HG02870 (cell line): Measurements from ENCODE around the gene TRABD2A.
A peak's percentile ranks its signal among the peaks of the same experiment; 100 is the strongest.
"Not testable (repeated sequence)": the region's sequence is repeated elsewhere in the genome, so short reads cannot be mapped to it uniquely, and the experiment has no call there.

Experiments
- ATAC-seq: cut with Tn5 transposase; IDR thresholded peaks from one replicate; pipeline ENCODE4 v1.9.1; 2021; ENCODE audit warnings: mild to moderate bottlenecking, moderate library complexity; ENCODE audit not compliant: unreplicated experiment

TRABD2A gene

DNA sequence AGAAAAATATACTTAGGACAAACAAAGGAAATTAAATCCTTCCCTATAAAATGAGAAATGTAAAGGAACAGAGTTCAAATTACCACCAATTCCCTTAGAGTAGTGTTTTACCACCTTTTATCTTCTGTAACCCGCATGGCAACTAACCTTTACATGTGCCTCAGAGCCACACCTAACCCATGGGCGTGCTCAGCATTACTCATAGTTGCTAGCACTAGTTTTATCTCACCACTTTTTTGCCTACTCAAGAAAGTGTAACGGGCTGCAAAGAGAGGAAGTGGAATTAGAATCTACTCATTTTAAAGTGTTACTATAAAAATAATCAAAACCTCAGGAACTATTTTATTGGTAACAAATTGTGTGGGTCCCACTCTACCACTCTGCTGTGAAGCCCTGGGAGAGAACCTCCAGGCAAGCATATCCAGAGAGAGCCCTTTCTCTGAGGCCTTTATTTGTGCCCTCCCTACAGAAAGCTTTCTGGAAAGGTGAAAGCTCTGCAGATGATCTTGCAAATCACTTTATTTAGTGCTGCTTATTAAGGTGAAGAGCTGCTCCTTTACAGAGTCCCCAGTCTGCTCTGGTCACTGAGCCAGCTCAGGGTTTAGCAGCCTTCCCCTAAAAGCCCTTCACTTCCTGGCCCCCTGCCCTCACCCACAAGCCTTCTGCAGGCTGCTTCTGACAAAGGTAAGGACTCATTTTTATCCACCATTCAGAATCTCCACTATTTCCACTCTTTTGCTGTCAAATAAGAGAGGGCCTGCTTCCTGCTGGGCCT lies 98.8 kb downstream of the TRABD2A start:
- peak; percentile 83 for ATAC-seq

DNA sequence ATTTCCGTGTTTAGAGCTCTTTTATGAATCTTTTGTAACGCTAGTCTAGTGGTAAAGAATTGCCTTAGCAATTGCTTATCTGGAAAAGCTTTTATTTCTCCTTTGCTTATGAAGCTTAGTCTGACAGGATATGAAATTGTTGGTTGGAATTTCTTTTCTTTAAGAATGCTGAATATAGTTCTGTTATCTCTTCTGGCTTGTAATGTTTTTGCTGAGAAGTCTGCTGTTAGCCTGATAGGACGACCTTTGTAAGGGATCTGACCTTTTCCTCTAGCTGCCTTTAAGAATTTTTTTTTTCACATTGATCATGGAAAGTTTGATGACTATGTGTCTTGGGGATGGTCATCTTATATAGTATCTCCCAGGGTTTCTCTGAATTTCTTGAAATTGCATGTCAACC lies 101.1 kb downstream of the TRABD2A start:
- no peak for ATAC-seq

- no peak for ATAC-seq
Measured at GRCh38 chr2:84778911-84779690, 101.8 kb downstream of the TRABD2A start.

GRCh38 chr2:84776011-84776410 lies 104.9 kb downstream of the TRABD2A start:
- ATAC-seq = no peak

DNA sequence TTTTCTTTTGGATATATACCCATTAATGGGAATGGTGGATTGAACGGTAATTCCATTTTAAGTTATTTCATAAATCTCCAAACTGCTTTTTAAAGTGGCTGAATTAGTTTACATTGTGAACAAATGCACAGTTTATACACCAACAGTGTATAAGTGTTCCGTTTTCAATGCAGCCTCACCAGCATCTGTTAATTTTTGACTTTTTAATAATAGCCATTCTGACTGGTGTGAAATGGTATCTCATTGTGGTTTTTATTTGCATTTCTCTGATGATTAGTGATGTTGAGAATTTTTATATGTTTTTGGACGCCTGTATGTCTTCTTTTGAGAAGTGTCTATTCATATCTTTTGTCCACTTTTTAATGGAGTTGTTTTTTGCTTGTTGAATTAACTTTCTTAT lies 107.3 kb downstream of the TRABD2A start:
- not testable (repeated sequence) for ATAC-seq
